HEK293T (cell line): ENCODE data around the gene ROPN1B.
"Not testable (repeated sequence)": the region's sequence is repeated elsewhere in the genome, so short reads cannot be mapped to it uniquely, and the experiment has no call there.

Experiments used
- ARNT ChIP-seq: fragments of 450-650 bp; IDR thresholded peaks from 2 replicates; pipeline ENCODE4 v1.6.1; 2017; ENCODE audit warnings: mild to moderate bottlenecking
- BHLHE40 ChIP-seq: fragments of 450-650 bp; IDR thresholded peaks from 2 replicates; pipeline ENCODE4 v1.6.1; 2016; ENCODE audit warnings: mild to moderate bottlenecking, moderate library complexity, borderline replicate concordance
- CTBP1 ChIP-seq: fragments of 450-650 bp; IDR thresholded peaks from 2 replicates; pipeline ENCODE4 v1.6.1; 2016; ENCODE audit warnings: borderline replicate concordance
- FOXA1 ChIP-seq: fragments of 450-650 bp; IDR thresholded peaks from 2 replicates; pipeline ENCODE4 v1.6.1; 2016; ENCODE audit warnings: mild to moderate bottlenecking
- FOXK2 ChIP-seq: fragments of 450-650 bp; IDR thresholded peaks from 2 replicates; pipeline ENCODE4 v1.6.1; 2016; ENCODE audit warnings: mild to moderate bottlenecking
- FOXM1 ChIP-seq: fragments of 450-650 bp; IDR thresholded peaks from 2 replicates; pipeline ENCODE4 v1.6.1; 2017; ENCODE audit warnings: mild to moderate bottlenecking, borderline replicate concordance
- HDGF ChIP-seq: fragments of 450-650 bp; IDR thresholded peaks from 2 replicates; pipeline ENCODE4 v1.6.1; 2017; ENCODE audit warnings: antibody characterized with exemption, borderline replicate concordance
- LEF1 ChIP-seq: fragments of 450-650 bp; IDR thresholded peaks from 2 replicates; pipeline ENCODE4 v1.6.1; 2017; ENCODE audit warnings: mild to moderate bottlenecking, borderline replicate concordance
- NFRKB ChIP-seq: fragments of 450-650 bp; IDR thresholded peaks from 2 replicates; pipeline ENCODE4 v1.6.1; 2016; ENCODE audit warnings: mild to moderate bottlenecking, moderate library complexity
- PKNOX1 ChIP-seq: fragments of 450-650 bp; IDR thresholded peaks from 2 replicates; pipeline ENCODE4 v1.6.1; 2016
- SP1 ChIP-seq: fragments of 450-650 bp; IDR thresholded peaks from 2 replicates; pipeline ENCODE4 v1.6.1; 2017
- SUZ12 ChIP-seq: fragments of 450-650 bp; IDR thresholded peaks from 2 replicates; pipeline ENCODE4 v1.6.1; 2016; ENCODE audit warnings: mild to moderate bottlenecking

- TF ChIP-seq NFRKB, FOXK2, LEF1, SP1, HDGF, FOXA1, PKNOX1, BHLHE40, SUZ12, FOXM1, CTBP1, ARNT: not testable (repeated sequence)
These were observed 48.2 kb upstream of the ROPN1B start for GRCh38 chr3:125920751-125921279.
